DND-41 (cell line): ENCODE results near the gene FABP6.
"Not testable (repeated sequence)": the region's sequence is repeated elsewhere in the genome, so short reads cannot be mapped to it uniquely, and the experiment has no call there.

Source experiments
- ATAC-seq: fragments of 200-7000 bp; cut with Tn5 transposase; 3 replicates; pipeline ENCODE4 v1.9.1; 2021; ENCODE audit warnings: low read depth; ENCODE audit not compliant: insufficient read depth
- DNase-seq: peaks from one replicate; pipeline ENCODE4 v3.0.0-alpha.2; 2020
- H2AFZ ChIP-seq: 2 replicates; pipeline ENCODE4 v1.6.0; 2012; ENCODE audit warnings: low read depth, low read length
- H3K27ac ChIP-seq: 2 replicates; pipeline ENCODE4 v1.5.1; 2012; ENCODE audit warnings: low read length, inconsistent platforms
- H3K27me3 ChIP-seq: fragments of 200-600 bp; sonication (generic); 2 replicates; pipeline ENCODE4 v1.6.0; 2012; ENCODE audit warnings: low read length, mild to moderate bottlenecking, inconsistent platforms; ENCODE audit not compliant: insufficient read depth, poor library complexity
- H3K36me3 ChIP-seq: 2 replicates; pipeline ENCODE4 v1.5.1; 2012; ENCODE audit warnings: low read length, inconsistent platforms; ENCODE audit not compliant: insufficient read depth
- H3K4me1 ChIP-seq: 2 replicates; pipeline ENCODE4 v1.5.1; 2012; ENCODE audit warnings: mild to moderate bottlenecking, low read length; ENCODE audit not compliant: insufficient read depth
- H3K4me2 ChIP-seq: 2 replicates; pipeline ENCODE4 v1.6.0; 2012; ENCODE audit warnings: mild to moderate bottlenecking, moderate library complexity, low read length, inconsistent platforms; ENCODE audit not compliant: insufficient read depth
- H3K4me3 ChIP-seq, 2 experiments: fragments of 200-600 bp in 1 of 2; shearing (Covaris generic) in 1 of 2; 2 replicates each; pipeline ENCODE4 v1.5.1; 2012 to 2016; ENCODE audit warnings: inconsistent platforms in 2 of 2, low read length in 2 of 2, mild to moderate bottlenecking in 2 of 2, low read depth in 1 of 2, moderate library complexity in 1 of 2
- H3K79me2 ChIP-seq: 2 replicates; pipeline ENCODE4 v1.6.0; 2012; ENCODE audit warnings: low read length, inconsistent platforms; ENCODE audit not compliant: insufficient read depth
- H3K9ac ChIP-seq: 2 replicates; pipeline ENCODE4 v1.6.0; 2012; ENCODE audit warnings: low read depth, mild to moderate bottlenecking, inconsistent platforms, low read length, moderate library complexity
- H3K9me3 ChIP-seq: 2 replicates; pipeline ENCODE4 v1.5.1; 2012; ENCODE audit warnings: low read length, moderate library complexity, mild to moderate bottlenecking, inconsistent platforms; ENCODE audit not compliant: insufficient read depth, severe bottlenecking
- H4K20me1 ChIP-seq: 2 replicates; pipeline ENCODE4 v1.6.0; 2012; ENCODE audit warnings: low read length; ENCODE audit not compliant: insufficient read depth
- CTCF ChIP-seq: IDR thresholded peaks from 2 replicates; pipeline ENCODE4 v1.5.1; 2012; ENCODE audit warnings: borderline replicate concordance, low read length, moderate library complexity, mild to moderate bottlenecking; ENCODE audit not compliant: poor library complexity, severe bottlenecking; ENCODE audit errors: extremely low read depth
- EZH2 ChIP-seq: IDR thresholded peaks from 3 replicates; pipeline ENCODE4 v1.6.1; 2012; ENCODE audit warnings: borderline replicate concordance, low read depth, mild to moderate bottlenecking, moderate library complexity, low read length, inconsistent platforms; ENCODE audit not compliant: severe bottlenecking

FABP6 gene

GRCh38 chr5:160242145-160242544 is 12.8 kb downstream of the FABP6 start:
- H3K27me3 ChIP-seq: no peaks in the 10 kb centered on the region
- ATAC-seq (no peak), DNase-seq (no peak)

GRCh38 chr5:160245506-160246086 is 16.3 kb downstream of the FABP6 start:
- ATAC-seq: no peak
- no peaks in the 10 kb centered on the region for H3K9me3 ChIP-seq
- no peak overlapping the region for H2AFZ ChIP-seq
- H3K9ac ChIP-seq: no peak overlapping the region
- no peaks in the 10 kb centered on the region for H3K79me2 ChIP-seq
- TF ChIP-seq EZH2 (no peak), CTCF (no peak)
- H3K27me3 ChIP-seq: no peaks in the 10 kb centered on the region
- no peak overlapping the region for H3K27ac ChIP-seq
- H3K4me1 ChIP-seq: no peaks in the 10 kb centered on the region
- no peak overlapping the region for H3K4me3 ChIP-seq
- no peak for DNase-seq
- H3K36me3 ChIP-seq: no peaks in the 10 kb centered on the region
- H3K4me2 ChIP-seq: no peak overlapping the region
- no peaks in the 10 kb centered on the region for H4K20me1 ChIP-seq

More at GRCh38 chr5:160242145-160242544, 12.8 kb downstream of the FABP6 start:
- H4K20me1 ChIP-seq: no peaks in the 10 kb centered on the region
- H3K36me3 ChIP-seq: no peaks in the 10 kb centered on the region
- no peak overlapping the region for H3K9ac ChIP-seq
- no peak overlapping the region for H3K27ac ChIP-seq
- no peaks in the 10 kb centered on the region for H3K4me1 ChIP-seq
- TF ChIP-seq EZH2: no peak
- TF ChIP-seq CTCF: no peak
- no peak overlapping the region for H3K4me2 ChIP-seq
- no peak overlapping the region for H2AFZ ChIP-seq
- H3K79me2 ChIP-seq: no peaks in the 10 kb centered on the region
- no peaks in the 10 kb centered on the region for H3K9me3 ChIP-seq
- no peak overlapping the region for H3K4me3 ChIP-seq

DNA sequence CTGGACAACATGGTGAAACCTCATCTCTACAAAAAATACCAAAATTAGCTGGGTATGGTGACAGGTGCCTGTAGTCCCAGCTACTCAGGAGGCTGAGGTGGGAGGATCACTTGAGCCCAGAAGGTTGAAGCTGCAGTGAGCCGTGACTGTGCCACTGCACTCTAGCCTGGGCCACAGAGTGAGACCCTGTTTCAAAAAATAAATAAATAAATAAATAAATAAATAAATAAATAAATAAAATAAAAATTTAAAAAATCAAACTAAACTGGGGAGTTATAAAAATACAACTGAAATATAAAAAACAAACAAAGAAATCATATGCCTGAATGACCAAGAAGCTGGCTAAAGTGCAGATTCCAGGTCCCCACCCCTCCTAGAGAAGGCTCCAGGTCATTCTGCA is 20.3 kb downstream of the FABP6 start:
- DNase-seq, H3K79me2 ChIP-seq, ATAC-seq, H2AFZ ChIP-seq, H3K4me2 ChIP-seq, H3K36me3 ChIP-seq, H3K27me3 ChIP-seq, H3K9me3 ChIP-seq, H4K20me1 ChIP-seq, H3K9ac ChIP-seq, H3K4me3 ChIP-seq, H3K4me1 ChIP-seq, H3K27ac ChIP-seq: not testable (repeated sequence)

DNA sequence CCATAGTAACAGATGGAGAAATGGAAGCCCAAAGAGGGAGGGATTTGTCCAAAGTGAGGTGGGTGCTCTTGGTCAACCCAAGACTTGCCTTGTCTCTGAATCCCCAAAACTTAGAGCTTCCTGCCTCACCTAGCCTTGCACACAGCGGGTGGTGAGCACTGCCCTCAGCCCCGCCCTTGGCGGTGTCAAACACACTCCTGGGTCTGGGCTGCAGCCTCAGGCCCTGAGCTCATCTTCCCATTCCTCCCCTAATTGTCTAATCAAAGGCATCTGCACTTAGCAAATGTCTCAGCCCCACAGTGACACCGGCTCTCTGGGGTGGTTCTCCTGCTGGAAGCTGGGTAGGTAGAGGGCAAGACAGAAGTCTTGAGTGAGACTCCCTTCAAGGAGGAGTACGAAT is 20.9 kb downstream of the FABP6 start:
- H3K27me3 ChIP-seq: no peaks in the 10 kb centered on the region
- H3K4me3 ChIP-seq: no peak overlapping the region
- no peaks in the 10 kb centered on the region for H3K9me3 ChIP-seq
- no peaks in the 10 kb centered on the region for H3K4me1 ChIP-seq
- DNase-seq: no peak
- no peak overlapping the region for H3K4me2 ChIP-seq
- H2AFZ ChIP-seq: no peak overlapping the region
- TF ChIP-seq CTCF (no peak), EZH2 (no peak)
- no peaks in the 10 kb centered on the region for H3K79me2 ChIP-seq
- no peak overlapping the region for H3K27ac ChIP-seq
- no peaks in the 10 kb centered on the region for H4K20me1 ChIP-seq
- ATAC-seq: no peak
- H3K9ac ChIP-seq: no peak overlapping the region
- peaks cover 4% of the 10 kb centered on the region; the same call in 1 of the 2 replicates for H3K36me3 ChIP-seq
